ENCODE results near the gene KCTD13.

- TF ChIP-seq CTCF (IDR thresholded peaks at IDR 0.05): no peak
- TF ChIP-seq POLR2A (IDR thresholded peaks at IDR 0.05; ENCODE audit: low read depth): no peak
- TF ChIP-seq POLR2AphosphoS5 (IDR thresholded peaks at IDR 0.05): no peak
Observed at GRCh38 chr16:29900102-29900887, 25.7 kb downstream of the KCTD13 start, which contains the start of gene ASPHD1.
